ENCODE data around the gene VAV2.

DNA sequence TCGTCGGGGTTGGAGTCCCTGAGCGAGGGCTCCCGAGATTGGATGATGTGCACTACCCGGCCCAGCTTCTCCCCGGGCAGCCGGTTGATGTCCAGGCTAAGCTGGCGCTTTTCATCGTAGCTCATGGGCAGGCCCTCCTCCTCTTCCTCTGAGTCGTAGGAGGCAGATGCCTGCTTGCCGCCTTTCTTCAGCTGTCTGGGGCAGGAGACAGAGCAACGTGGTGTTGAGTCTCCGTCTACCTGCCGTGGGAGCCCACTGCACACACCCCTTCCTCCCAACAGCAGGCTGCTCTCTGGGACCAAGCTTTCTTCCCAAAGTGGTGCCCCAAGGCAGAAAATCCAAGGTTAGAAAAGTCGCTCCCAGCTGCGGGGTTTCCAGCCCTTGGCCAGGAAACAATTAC, 44.0 kb upstream of the VAV2 start:
- TF ChIP-seq, protein P1, sequence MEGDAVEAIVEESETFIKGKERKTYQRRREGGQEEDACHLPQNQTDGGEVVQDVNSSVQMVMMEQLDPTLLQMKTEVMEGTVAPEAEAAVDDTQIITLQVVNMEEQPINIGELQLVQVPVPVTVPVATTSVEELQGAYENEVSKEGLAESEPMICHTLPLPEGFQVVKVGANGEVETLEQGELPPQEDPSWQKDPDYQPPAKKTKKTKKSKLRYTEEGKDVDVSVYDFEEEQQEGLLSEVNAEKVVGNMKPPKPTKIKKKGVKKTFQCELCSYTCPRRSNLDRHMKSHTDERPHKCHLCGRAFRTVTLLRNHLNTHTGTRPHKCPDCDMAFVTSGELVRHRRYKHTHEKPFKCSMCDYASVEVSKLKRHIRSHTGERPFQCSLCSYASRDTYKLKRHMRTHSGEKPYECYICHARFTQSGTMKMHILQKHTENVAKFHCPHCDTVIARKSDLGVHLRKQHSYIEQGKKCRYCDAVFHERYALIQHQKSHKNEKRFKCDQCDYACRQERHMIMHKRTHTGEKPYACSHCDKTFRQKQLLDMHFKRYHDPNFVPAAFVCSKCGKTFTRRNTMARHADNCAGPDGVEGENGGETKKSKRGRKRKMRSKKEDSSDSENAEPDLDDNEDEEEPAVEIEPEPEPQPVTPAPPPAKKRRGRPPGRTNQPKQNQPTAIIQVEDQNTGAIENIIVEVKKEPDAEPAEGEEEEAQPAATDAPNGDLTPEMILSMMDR (IDR thresholded peaks at IDR 0.05): no peak
- no peak for TF ChIP-seq POLR2A (IDR thresholded peaks at IDR 0.05)

Data from tibial nerve (tissue), 3 donors.